Effector memory CD4-positive, alpha-beta T cell (primary cell): ENCODE data around the gene TPD52L1.

Experiments used
- DNase-seq, 3 donors: peaks; one replicate each; pipeline ENCODE4 v3.0.0-alpha.2; 2020
- H3K27ac ChIP-seq: 2 replicates; pipeline ENCODE4 v1.7.0; 2013; ENCODE audit warnings: mild to moderate bottlenecking, low read length, moderate library complexity; ENCODE audit not compliant: insufficient read depth, poor library complexity, severe bottlenecking
- H3K27me3 ChIP-seq: replicated peaks from 2 replicates; pipeline ENCODE4 v1.7.0; 2013; ENCODE audit warnings: mild to moderate bottlenecking, low read length; ENCODE audit not compliant: insufficient read depth, control insufficient read depth, poor library complexity, severe bottlenecking
- H3K36me3 ChIP-seq: 2 replicates; pipeline ENCODE4 v1.7.0; 2013; ENCODE audit warnings: mild to moderate bottlenecking, low read length, moderate library complexity; ENCODE audit not compliant: control insufficient read depth, insufficient read depth
- H3K4me1 ChIP-seq: 2 replicates; pipeline ENCODE4 v1.7.0; 2013; ENCODE audit warnings: low read length, mild to moderate bottlenecking; ENCODE audit not compliant: control insufficient read depth, insufficient read depth, poor library complexity, severe bottlenecking
- H3K4me3 ChIP-seq: 2 replicates; pipeline ENCODE4 v1.7.0; 2013; ENCODE audit warnings: low read length, low read depth, mild to moderate bottlenecking; ENCODE audit not compliant: insufficient read depth, poor library complexity, severe bottlenecking
- H3K9me3 ChIP-seq: 2 replicates; pipeline ENCODE4 v1.7.0; 2013; ENCODE audit warnings: mild to moderate bottlenecking, low read length, moderate library complexity; ENCODE audit not compliant: control insufficient read depth

The TPD52L1 gene

DNA sequence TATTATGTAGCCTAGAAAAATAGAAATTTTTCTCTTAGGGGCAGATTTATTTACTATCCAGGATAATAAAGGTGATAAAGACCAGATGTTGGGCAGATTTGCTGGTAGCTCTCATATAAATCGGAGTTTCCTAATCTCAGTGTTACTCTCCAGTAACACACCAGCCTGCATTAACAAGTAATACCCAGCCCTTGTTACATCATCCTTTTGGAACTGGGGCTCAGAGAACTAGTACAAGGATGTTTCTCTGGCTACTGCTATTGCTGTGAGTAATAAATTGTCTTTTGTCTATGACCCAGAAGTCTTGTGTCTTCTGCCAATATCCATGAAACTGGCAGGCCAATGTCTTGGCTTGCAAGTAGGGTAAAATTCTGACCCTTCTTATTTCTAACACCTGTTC, 16.8 kb downstream of the TPD52L1 start:
- Histone ChIP-seq H3K9me3 (no peaks in the 10 kb centered on the region), H3K27ac (no peak overlapping the region), H3K4me1 (no peaks in the 10 kb centered on the region), H3K27me3 (no peaks in the 10 kb centered on the region), H3K36me3 (no peaks in the 10 kb centered on the region), H3K4me3 (no peak overlapping the region)
- no peak for DNase-seq

DNA sequence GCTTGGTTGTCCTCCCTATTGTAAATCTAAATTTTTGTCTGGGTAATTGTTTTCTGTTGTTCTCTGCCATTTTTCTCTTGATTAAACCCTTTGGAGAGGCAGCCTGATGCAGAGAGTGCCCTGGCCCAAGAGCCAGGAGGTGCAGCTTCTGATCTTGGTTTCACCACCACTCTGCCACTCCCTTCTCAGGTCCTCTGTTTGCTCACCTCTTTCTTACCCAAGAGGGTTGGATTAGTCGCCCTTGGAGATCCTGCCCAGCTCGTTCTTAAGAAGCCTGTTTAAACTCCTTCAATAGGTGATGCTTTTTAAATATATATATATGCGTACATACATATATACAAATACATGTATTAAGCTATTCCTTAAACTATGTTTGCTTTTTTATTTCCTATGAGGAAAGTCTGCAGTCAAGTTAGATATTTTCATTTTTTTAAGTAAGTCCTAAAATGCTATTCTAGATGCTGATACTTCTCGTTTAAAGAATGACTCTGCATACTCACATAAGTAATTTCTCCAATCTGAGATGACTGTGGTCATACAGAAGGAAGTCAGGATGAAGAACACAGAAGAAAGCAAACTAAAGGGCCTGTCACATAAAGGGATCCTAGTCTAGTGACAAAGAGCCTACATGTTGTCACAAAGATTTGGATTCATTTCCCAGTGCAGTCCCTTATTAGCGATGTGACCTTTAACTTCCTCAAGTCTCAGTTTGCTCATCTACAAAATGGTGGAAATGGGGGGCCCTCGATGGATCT, 19.9 kb downstream of the TPD52L1 start:
- no peaks in the 10 kb centered on the region for H3K9me3 ChIP-seq
- no peak overlapping the region for H3K4me3 ChIP-seq
- H3K36me3 ChIP-seq, result no peaks in the 10 kb centered on the region
- H3K4me1 ChIP-seq, result no peaks in the 10 kb centered on the region
- H3K27ac ChIP-seq, result no peak overlapping the region
- DNase-seq, result no peak
- no peaks in the 10 kb centered on the region for H3K27me3 ChIP-seq

DNA sequence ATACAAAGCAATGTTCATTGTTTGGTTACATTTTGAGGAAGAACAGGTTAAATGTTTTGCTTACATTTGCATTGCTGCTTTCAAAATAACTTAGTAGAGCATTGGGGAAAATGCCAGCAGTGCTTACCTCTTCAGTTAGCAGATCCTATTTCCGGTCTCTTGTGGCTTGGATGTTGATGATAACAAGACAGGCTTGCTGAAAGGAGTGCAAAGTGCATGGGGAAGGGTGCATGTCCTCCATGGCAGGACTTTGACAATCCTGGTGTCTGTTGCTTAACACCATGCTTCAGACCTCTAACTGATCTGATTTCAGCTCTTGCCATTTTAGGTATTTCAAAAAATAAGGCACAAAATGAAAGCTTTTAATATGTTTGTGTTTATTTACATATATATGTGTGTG, 21.1 kb downstream of the TPD52L1 start:
- no peaks in the 10 kb centered on the region for H3K27me3 ChIP-seq
- no peaks in the 10 kb centered on the region for H3K4me1 ChIP-seq
- H3K9me3 ChIP-seq, result no peaks in the 10 kb centered on the region
- no peak for DNase-seq
- no peak overlapping the region for H3K27ac ChIP-seq
- no peak overlapping the region for H3K4me3 ChIP-seq
- H3K36me3 ChIP-seq, result no peaks in the 10 kb centered on the region

DNA sequence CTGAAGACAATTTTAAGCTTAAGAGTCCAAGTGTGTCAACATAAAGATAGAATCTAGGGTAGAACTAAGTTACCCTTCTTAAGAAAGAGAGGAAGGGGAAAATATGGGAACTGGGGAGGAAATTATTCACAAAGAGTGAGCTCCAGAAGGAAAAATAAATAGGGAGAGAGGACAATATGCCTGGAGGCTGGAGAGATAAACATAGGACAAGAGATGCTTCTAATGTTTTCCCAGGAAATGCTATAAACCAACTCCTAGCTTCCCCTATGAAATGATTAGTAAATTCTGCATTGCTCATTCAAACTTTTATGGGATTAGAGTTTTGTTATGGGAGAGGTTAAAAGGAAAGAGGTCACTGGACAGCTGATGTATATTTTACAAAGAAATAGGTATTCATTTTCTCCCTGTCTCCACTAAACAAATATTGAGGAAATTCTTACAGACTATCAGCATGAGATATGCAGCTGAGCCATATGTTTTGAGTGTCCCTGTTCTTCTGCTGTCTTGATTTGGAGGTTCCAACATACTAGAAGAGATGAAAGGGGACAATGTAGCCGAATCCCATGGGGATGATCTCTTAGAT, 22.0 kb downstream of the TPD52L1 start:
- no peak overlapping the region for H3K4me3 ChIP-seq
- H3K9me3 ChIP-seq, result no peaks in the 10 kb centered on the region
- H3K36me3 ChIP-seq, result no peaks in the 10 kb centered on the region
- no peak overlapping the region for H3K27ac ChIP-seq
- H3K4me1 ChIP-seq, result no peaks in the 10 kb centered on the region
- DNase-seq, result no peak
- no peaks in the 10 kb centered on the region for H3K27me3 ChIP-seq

DNA sequence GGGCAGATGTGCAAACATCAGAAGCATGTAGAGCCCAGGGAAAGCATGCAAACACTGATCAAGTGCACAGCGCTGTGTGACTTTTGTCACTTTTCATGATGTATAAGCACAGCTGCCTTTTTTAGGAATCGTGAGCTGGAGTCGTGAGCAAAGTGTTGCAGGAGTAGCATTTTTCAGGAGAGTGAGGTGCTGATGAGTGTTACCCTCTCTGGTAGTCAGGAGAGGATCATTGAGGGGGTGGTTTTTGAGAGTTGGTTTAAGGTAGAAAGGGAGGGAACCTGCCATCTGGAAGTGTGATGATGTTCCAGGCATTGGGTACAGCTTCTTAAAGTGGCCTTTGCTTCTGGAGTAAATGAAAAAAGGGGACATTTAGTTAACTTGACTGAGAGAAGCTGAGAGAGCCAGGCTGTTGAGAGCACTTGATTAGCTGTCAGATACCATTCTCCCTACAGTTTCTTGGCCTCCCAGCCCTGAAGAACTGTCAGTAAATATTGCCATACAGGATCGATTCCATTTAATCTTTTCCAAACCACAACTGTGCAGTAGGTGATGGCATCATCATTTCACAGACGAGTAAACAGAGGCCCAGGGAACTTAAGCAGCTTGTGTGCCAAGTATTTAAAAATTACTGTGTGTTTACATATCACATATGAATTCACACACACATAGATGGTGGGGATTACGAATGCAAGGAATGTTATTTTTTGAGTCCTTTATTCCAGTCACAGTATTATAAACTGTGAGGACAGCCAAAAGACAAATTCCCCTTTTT, 28.9 kb downstream of the TPD52L1 start:
- H3K27ac ChIP-seq, result no peak overlapping the region
- no peaks in the 10 kb centered on the region for H3K9me3 ChIP-seq
- no peak overlapping the region for H3K4me3 ChIP-seq
- no peaks in the 10 kb centered on the region for H3K4me1 ChIP-seq
- DNase-seq, result no peak
- H3K36me3 ChIP-seq, result no peaks in the 10 kb centered on the region
- no peaks in the 10 kb centered on the region for H3K27me3 ChIP-seq

DNA sequence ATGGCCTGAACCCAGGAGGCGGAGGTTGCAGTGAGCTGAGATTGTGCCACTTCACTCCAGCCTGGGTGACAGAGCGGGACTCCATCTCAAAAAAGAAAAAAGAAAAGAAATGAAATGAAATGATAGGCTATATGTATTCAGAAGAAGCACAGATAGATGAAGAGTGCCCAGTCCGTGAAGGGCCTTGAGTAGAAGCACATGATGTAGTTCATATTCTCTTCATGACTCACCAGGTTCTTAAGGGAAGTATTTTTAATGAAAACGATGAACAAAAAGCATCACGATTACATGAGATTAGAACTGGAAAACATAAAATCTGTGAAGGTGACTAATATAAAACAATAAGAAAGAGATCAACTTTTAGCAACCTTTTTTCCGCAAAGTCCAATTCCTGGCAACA, 29.8 kb downstream of the TPD52L1 start:
- Histone ChIP-seq H3K4me3 (no peak overlapping the region), H3K27ac (no peak overlapping the region), H3K27me3 (no peaks in the 10 kb centered on the region), H3K36me3 (no peaks in the 10 kb centered on the region), H3K4me1 (no peaks in the 10 kb centered on the region), H3K9me3 (no peaks in the 10 kb centered on the region)
- DNase-seq, result no peak

DNA sequence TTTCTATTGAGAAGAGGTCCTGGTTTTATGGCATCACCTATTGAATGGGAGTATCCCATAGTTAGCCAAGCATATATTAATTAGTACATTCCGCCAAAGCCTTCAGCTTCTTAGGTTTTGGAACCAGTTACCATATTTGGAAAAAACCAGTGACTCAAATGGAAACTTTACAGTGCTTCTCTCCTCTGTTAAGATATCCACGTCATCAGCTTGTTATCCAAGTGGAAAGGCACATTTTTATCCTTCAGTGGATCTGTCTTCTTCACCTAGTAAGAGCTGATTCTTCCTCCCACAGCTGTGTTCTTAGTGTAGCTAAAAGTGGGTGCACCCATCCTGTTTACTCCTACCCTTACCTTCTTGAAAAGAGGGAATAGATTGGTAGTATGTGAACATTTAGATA, 34.5 kb downstream of the TPD52L1 start:
- Histone ChIP-seq H3K4me1 (no peaks in the 10 kb centered on the region), H3K4me3 (no peak overlapping the region), H3K36me3 (no peaks in the 10 kb centered on the region), H3K27me3 (no peaks in the 10 kb centered on the region), H3K9me3 (no peaks in the 10 kb centered on the region), H3K27ac (no peak overlapping the region)
- no peak for DNase-seq

DNA sequence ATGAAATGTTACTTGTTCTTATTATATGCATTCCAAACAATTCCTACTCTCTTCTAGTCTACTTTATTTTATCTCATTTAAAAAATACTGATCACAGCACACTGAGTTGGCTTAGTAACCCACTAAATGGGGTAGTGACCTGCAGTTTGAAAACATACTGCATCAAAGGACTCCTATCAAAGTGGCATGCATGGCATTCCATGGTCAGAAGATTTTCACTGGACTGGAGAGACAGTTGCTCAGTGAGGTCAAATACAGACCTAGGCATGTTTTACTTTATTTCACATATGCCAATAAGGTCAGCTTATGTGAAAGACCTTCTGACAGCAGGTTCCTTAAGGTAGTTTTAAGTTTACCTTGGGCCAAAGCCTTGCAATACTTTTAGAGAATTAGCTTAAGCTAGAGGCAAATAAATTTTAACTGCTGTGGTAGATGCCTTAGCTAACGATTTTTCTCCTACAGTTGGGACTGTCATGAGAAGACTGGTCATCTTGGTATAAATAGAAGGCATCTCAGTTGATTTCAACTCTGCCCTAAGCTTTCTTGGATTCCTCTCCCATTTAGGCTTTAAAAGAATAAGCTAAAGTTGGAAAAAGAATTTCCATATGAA, 35.1 kb downstream of the TPD52L1 start:
- no peaks in the 10 kb centered on the region for H3K27me3 ChIP-seq
- H3K9me3 ChIP-seq, result no peaks in the 10 kb centered on the region
- H3K4me3 ChIP-seq, result no peak overlapping the region
- no peak overlapping the region for H3K27ac ChIP-seq
- no peaks in the 10 kb centered on the region for H3K4me1 ChIP-seq
- DNase-seq, result no peak
- no peaks in the 10 kb centered on the region for H3K36me3 ChIP-seq

DNA sequence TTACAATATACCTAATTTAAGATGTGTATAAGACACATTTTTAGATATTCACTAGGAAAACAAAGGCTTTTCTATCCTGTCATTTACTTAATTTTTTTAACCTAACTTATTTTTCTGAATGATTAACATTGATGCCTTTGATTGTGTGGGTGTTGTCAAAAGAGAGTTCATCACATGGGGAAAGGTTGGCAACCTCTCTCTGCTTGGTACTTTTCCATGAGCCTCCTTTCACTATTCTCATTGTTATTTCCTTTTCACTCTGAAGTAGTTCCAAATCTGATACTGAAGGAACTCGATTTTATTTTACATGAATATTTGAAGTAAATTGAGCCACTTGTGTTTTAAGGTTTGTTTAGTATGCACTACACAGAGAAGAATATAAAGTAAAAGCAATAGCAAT, 35.9 kb downstream of the TPD52L1 start:
- no peaks in the 10 kb centered on the region for H3K9me3 ChIP-seq
- H3K27ac ChIP-seq, result no peak overlapping the region
- DNase-seq, result no peak
- no peaks in the 10 kb centered on the region for H3K27me3 ChIP-seq
- no peak overlapping the region for H3K4me3 ChIP-seq
- H3K36me3 ChIP-seq, result no peaks in the 10 kb centered on the region
- H3K4me1 ChIP-seq, result no peaks in the 10 kb centered on the region

DNA sequence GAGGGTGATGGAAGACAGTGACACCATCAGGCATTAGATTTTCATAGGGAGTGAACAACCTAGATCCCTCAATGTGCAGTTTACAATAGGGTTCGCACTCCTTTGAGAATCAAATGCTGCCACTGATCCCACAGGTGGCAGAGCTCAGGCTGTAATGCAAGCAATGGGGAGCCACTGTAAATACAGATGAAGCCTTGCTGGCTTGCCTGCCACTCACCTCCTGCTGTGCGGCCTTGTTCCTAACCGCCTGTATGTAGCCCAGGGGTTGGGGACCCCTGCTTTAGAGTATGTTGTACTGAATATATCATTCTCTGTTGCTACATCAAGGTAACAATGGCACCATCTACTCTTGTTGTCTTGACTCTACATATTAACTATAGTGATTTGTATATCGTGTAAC, 37.1 kb downstream of the TPD52L1 start:
- Histone ChIP-seq H3K27ac (no peak overlapping the region), H3K4me3 (no peak overlapping the region), H3K36me3 (no peaks in the 10 kb centered on the region), H3K27me3 (no peaks in the 10 kb centered on the region), H3K9me3 (no peaks in the 10 kb centered on the region), H3K4me1 (no peaks in the 10 kb centered on the region)
- no peak for DNase-seq
